MV-4-11 (cell line): ENCODE data around the gene BRSK1.

Experiments
- DNase-seq: peaks from one replicate; lab custom pipeline; 2025; lab: John Stamatoyannopoulos, UW

Gene BRSK1

DNA sequence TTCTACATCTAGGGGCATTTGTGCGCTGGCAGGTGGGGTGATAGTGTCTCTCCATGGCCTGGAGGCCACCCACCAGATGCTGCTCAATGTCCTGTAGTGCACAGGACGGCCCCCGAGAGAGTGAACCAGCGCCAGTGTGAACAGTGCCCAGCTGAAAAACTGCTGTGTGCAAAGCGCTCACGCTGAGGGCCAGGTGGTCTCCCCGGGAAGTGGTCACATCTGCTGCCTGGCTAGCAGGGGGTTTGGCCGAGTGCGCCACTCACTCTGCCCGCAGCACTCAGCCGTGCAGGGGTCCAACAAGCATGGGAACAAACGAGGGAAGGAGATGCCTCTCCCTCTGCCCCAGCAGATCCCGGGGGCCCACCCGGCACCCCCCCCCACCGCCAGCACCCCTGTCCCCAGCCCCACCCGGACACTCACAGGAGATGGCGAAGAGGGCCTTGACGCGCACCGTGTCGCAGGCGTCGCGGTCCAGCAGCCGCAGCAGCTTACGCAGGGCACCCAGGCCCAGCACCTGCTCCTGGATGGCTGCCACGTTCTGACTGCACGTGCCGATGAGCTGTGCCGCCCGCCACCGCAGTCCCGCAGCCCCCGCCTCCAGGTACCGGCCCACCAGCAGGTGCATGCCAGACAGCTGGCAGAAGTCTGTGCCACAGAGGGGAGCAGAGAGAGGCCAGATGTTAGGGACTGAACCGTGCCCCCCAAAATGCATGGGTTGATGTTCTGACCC, 9.7 kb upstream of the BRSK1 start:
- DNase-seq = no peak

DNA sequence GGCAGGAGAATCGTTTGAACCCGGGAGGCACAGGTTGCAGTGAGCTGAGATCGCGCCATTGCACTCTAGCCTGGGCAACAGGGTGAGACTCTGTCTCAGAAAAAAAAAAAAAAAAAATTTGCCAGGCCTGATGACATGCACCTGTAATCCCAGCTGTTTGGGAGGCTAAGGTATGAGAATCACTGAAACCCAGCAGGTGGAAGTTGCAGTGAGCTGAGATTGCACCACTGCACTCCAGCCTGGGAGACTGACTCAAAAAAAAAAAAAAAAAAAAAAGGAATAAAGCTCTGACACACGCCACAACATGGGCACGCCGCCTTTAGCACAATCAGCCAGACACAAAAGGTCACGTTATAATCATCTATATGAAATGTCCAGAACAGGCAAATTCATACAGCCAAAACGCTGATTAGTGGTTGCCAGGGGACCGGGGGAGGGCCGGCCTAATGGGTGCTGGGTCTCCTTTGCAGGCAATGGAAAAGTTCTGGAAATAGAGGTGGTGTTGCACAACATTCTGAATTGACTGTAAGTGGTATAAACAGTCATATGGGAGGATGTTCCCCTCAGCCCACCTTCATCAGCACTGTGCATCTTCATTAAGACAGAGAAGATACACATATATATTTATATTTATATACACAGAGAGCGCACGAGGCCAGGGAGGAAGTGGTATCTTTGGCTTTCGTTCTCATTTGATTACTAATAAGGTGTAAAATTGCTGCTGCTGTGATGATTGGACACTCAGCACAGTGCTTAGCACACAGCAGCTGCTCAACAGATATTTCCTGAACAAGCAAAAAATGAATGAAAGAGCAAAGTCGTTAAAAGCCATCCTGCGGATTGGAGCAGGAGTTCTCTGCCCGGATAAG, 7.7 kb upstream of the BRSK1 start:
- DNase-seq = no peak

- peak; percentile 21 for DNase-seq
These were observed 6.9 kb upstream of the BRSK1 start for GRCh38 chr19:55276720-55277430.

GRCh38 chr19:55277494-55277893, 6.3 kb upstream of the BRSK1 start:
- no peak for DNase-seq

DNA sequence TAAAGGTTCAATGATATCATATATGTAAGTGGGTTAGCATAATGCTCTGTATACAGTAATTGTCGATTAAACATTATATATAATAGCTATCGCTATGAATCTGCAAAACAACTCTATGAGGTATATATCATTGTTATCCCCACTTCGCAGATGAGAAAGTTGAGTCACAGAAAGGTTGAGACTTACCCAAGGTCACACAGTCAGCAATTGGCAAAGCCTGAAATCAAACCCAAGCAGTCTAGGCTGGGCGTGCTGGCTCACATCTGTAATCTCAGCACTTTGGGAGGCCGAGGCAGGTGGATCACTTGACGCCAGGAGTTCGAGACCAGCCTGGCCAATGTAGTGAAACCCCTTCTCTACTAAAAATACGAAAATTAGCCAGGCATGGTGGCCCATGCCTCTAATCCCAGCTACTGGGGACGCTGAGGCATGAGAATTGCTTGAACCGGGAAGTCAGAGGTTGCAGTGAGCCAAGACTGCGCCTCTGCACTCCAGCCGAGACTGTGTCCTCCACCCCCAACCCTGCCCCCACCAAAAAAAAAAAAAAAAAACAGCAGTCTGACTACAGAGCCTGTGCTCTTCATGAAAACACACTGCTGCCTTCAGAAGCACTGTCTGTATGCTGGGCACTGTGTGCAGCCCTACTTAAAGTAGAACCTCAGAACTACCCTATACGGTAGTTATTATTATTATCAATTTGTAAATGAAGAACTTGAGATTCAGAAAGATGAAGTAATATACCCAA, 5.2 kb upstream of the BRSK1 start:
- DNase-seq = no peak

- no peak for DNase-seq
These were observed 4.5 kb upstream of the BRSK1 start for GRCh38 chr19:55279340-55279739.

DNA sequence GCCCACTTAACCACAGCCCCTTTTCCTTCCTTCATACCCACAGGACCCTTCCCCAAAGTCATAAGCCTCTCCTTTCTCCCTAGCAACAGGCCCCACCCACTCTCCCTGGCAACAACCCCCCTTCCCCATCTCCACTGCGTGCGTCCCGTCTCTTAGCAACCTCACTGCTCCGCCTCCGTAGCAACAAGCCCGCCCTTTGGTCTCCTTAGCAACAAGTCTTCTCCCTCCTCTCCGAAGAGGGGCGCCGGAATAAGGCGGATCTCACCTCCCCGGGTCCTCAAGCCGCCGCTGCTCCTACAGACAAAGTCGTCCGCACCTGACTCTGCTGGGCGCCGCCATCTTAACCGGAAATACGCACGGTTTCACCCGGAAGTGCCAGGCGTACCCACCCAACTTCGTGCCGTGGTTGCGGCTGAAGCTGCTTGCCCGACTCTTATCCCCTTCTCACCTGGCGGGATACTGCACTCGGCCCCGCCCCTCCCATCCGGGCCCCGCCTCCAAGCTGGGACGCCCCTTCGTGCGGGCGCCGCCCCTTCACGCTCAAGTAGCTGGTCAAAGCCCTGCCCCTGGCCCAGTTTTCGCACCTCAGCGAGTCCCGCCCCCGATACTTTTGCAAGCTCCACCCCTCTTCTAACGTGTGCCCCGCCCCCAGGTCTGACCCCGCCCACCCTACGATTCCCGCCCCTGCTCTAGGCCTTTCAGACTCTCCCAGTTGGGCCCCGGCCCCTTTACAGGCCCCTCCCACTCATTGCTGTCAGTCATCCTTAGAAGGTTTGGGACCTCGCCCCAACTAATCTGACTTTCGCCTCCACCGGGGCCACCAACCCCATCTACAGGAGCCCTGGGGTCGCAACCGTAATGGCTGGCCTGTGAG, 3.8 kb upstream of the BRSK1 start, which contains the start of gene HSPBP1:
TSS of gene HSPBP1 (minus strand) at position 341 of the 874 bp plus-strand sequence. CDS start 502 bp downstream, outside the sequence.
- peak; percentile 96 for DNase-seq

DNA sequence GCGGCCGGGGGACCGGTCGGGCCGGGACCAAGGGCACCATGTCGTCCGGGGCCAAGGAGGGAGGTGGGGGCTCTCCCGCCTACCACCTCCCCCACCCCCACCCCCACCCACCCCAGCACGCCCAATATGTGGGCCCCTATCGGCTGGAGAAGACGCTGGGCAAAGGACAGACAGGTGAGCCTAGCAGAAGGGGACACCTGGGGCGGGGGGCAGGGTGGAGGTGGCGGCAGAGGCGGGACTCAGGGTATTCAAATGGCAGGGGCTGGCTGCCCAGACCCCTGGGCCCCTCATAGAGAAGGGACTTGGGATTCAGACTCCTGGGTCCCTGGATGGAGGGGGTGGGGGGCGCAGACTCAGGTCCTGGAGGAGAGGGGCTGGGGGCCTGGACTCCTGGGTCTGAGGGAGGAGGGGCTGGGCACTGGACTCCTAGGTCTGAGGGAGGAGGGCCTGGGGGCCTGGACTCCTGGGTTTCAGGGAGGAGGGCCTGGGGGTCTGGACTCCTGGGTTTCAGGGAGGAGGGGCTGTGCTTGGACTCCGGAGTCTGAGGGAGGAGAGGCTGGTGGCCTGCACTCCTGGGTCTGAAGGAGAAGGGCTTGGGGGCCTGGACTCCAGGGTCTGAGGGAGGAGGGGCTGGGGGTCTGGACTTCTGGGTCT, 735 bp downstream of the BRSK1 start:
- no peak for DNase-seq

- DNase-seq = no peak
These were observed 1.6 kb downstream of the BRSK1 start for GRCh38 chr19:55285229-55285890.

DNA sequence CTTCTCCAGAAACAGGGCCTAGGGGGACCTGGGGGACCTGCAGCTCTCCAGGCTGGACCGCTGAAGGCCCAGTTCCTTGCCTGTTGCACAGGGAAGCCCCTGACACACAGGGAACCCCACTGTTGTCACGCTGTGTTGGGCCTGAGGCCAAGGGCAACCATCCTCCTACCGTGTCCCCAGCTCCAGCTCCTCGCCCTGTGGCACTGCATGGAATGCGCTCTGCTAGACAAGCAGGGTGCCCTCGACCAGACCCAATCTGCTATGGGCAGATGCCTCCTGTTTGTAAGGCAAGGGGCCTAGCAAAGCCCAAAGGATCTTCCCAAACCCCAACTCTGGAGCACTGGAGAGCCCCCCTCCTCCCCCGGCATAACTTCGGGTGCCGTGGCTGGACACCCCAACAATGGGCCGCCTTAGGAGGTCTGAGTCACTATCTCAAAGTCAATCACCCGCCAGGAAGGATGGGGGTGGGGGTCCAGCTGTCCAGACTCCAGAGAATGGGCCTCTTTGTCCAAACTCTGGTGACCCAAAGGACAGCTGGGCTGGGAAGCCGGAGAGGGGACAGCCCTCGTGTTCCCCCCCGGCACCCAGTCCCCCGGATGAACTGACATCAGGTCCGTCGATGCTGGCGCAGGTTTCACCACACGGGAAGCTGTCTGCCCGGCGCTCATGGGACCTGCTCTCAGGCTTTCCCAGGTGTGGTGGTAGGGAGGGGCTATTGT, 3.7 kb downstream of the BRSK1 start:
- no peak for DNase-seq

GRCh38 chr19:55289117-55289796, 5.5 kb downstream of the BRSK1 start:
- DNase-seq = no peak

DNA sequence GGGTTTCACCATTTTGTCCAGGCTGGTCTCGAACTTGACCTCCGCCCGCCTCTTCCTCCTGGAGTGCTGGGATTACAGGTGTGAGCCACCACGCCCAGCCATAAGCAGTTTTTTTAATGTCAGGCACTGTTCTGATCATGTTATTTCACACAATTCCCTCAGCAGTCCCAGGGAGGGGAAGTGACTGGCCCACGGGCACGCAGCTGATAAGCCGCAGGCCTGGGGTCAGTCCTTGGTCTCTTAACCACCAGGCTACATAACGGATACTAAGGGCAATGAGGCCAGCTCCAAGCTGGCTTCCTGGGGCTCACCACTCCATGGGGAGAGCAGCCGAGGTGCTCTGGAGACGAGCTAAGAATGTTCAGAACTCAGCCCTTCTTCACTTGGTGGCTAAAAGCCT, 13.5 kb downstream of the BRSK1 start:
- DNase-seq = peak; percentile 75

- DNase-seq = no peak
These were observed 16.2 kb downstream of the BRSK1 start for GRCh38 chr19:55299991-55300390.

- DNase-seq = no peak
These were observed 17.2 kb downstream of the BRSK1 start for GRCh38 chr19:55300886-55301458.

DNA sequence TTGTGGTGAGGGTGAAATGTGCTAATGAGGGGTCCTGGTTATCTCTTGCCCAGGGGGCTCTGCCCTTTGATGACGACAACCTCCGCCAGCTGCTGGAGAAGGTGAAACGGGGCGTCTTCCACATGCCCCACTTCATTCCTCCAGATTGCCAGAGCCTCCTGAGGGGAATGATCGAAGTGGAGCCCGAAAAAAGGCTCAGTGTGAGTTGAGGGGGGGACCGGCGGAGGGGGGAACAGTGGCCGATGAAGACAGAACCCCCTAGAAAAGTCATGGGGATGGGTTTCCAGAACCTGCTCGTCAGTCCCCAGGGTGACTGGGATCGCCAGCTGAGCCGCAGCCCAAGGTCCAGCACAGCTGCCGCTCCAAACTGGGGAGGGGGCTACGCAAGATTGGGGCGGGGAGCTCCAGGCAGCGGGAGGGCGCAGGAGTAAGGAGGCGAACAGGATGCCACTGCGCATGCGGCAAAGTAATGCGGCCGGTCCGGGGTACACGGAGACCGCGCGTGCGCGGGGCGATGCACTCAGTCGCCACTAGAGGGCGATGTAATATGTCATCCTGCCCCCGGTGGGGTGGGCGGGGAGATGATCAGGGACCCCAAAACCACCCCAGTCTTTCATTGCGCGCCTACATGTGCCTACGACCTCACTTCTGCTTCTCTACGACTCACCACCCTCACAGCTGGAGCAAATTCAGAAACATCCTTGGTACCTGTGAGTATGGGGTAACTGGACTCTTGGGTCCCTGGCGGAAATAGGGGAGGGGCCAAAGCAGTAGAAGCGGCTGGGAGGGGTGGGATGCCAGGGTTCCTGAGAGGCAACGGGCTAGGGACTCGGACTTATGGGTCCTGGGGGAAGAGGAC, 17.9 kb downstream of the BRSK1 start:
- peak; percentile 81 for DNase-seq

GRCh38 chr19:55302318-55302703, 18.5 kb downstream of the BRSK1 start:
- DNase-seq = no peak

- no peak for DNase-seq
These were observed 19.7 kb downstream of the BRSK1 start for GRCh38 chr19:55303477-55303876.
